Hepatocyte (in vitro differentiated cells): ENCODE measurements around the gene FRMPD3.

ENCODE experiments used
- EZH2 ChIP-seq: fragments of 200-600 bp; sonication (generic); IDR thresholded peaks from 2 replicates; pipeline ENCODE4 v1.6.1; 2016; ENCODE audit warnings: antibody characterized with exemption, mild to moderate bottlenecking, borderline replicate concordance
- EZH2phosphoT487 ChIP-seq: fragments of 200-600 bp; sonication (generic); IDR thresholded peaks from one replicate; pipeline ENCODE4 v1.6.1; 2018; ENCODE audit warnings: antibody characterized with exemption, mild to moderate bottlenecking, low read depth, moderate library complexity; ENCODE audit not compliant: unreplicated experiment, severe bottlenecking
- TF ChIP-seq, protein P1 (sequence below): fragments of 200-600 bp; sonication (generic); IDR thresholded peaks from 2 replicates; pipeline ENCODE4 v1.5.1; 2016; ENCODE audit warnings: antibody characterized with exemption, mild to moderate bottlenecking; ENCODE audit not compliant: poor library complexity

DNA sequence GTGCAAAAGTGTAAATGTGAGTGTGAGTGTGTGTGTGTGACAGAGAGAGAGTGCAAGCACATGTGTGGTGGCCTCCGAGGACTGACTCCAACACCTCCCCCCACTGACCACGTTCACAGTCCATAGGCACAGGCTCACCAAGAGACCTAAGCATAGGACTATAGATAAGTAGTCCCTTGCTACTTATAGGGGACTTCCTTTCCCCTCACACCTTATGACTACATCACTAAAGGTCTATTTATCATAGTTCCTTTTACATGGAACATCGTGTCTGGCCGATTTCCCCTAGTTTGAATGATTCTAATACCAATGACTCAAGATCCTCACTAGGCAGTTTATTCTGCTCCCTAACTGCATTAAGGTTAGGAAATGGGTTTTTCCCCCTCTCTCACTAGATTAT is 17.8 kb downstream of the FRMPD3 start:
- TF ChIP-seq, protein P1, sequence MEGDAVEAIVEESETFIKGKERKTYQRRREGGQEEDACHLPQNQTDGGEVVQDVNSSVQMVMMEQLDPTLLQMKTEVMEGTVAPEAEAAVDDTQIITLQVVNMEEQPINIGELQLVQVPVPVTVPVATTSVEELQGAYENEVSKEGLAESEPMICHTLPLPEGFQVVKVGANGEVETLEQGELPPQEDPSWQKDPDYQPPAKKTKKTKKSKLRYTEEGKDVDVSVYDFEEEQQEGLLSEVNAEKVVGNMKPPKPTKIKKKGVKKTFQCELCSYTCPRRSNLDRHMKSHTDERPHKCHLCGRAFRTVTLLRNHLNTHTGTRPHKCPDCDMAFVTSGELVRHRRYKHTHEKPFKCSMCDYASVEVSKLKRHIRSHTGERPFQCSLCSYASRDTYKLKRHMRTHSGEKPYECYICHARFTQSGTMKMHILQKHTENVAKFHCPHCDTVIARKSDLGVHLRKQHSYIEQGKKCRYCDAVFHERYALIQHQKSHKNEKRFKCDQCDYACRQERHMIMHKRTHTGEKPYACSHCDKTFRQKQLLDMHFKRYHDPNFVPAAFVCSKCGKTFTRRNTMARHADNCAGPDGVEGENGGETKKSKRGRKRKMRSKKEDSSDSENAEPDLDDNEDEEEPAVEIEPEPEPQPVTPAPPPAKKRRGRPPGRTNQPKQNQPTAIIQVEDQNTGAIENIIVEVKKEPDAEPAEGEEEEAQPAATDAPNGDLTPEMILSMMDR, result no peak
- TF ChIP-seq EZH2 (no peak), EZH2phosphoT487 (no peak)
